ENCODE results near the gene PIP5K1B.

Gene PIP5K1B

GRCh38 chr9:68708513-68708912, 3.5 kb downstream of the PIP5K1B start:
- no peak for DNase-seq

DNA sequence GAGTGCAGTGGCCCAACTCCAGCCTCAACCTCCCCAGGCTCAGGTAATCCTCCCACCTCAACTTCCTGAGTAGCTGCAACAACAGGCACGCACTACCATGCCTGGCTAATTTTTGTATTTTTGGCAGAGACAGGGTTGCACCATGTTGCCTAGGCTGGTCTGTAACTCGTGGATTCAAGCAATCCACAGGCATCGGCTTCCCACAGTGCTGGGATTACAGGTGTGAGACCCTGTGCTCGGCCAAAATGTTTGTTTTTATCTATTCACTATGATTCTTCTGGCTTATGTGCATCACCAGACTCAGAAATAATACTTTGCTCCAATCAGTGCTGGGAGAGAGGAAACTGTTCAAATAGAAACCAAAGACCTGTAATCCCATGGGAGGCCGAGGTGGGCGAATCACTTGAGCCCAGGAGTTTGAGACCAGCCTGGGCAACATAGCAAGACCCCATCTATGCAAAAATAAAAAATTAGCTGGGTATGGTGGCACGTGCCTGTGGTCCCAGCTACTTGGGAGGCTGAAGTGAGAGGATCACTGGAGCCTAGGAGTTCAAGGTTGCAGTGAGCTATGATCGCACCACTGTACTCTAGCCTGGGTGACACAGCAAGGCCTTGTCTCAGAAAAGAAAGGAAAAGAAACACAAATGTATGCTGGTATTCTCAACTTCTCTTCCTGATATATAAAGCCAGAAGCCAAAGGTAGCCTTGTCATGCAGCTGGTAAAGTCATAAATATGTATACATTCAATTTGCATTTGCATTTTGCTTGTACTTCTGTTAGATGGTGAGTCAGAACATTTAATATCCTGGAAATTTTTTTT, 4.5 kb downstream of the PIP5K1B start:
- DNase-seq: no peak

DNA sequence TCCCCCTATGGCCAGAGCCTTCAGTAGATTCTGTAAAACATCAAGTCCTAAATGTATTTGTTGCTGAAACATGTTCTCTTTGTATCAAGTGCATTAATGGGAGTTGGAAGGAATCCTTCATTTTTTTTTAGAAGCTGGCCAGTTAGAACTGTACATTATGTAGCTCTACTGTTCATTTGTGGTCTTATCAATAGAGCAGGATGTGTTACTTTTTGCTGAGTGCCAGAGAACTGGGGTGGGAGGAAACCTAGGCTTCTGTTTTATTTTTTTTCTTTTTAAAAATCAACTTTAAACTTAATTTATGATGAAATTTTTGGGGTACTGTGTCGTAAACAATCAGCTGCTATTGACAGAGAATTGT, 5.1 kb downstream of the PIP5K1B start:
- no peak for DNase-seq

GRCh38 chr9:68711281-68711680, 6.2 kb downstream of the PIP5K1B start:
- no peak for DNase-seq

- no peak for DNase-seq
Observed at GRCh38 chr9:68711932-68712331, 6.9 kb downstream of the PIP5K1B start.

DNA sequence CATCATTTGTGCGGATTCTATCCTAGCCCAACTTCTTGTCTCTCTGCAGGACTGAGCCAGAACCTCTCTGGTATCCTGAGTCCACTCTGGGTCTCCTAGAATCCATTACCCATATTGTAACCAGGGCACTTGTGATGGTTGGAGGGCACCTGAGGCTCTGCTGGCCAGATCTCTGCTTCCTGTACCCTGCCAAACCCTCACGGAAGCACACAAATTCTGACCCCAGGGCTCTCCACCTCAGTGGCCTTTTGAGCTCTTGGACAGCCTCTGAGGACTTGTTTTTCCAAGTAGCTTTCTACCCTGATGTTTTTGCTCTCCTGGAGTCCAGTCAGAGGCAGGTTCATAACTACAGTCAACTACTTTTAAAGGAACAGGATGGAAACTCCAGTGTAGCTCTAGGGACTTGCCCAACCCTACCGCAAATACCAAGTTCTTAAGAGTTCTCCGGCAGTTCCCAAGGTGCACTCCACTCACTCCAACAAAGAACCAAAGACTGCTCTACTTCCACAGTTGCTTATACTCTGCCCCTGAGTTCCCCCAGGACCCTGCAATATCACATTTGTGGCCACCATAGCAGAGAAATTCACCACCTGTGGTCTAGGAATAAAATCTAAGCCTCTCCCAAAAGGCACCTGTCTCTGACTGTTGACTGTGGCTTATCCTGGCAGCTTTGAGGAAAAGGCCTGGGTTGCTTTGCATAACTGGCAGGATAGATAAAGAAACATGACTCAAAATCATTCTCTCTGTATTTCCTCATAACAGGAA, 9.6 kb downstream of the PIP5K1B start:
- no peak for DNase-seq

DNA sequence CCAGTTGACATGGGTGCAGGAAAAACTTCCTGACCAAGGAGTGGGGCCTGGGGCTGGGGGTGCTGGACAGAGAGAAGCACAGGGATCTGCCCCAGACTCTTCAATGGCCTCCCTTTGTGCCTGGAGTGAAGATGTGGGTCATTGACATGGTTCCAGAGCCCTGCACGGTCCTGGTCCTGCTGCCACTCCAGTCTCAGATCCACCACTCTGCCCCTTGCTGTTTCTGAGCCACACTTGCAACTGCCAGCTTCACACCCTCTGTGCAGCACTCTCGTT, 10.1 kb downstream of the PIP5K1B start:
- DNase-seq: no peak

- no peak for DNase-seq
Observed at GRCh38 chr9:68717552-68718443, 12.8 kb downstream of the PIP5K1B start.

DNA sequence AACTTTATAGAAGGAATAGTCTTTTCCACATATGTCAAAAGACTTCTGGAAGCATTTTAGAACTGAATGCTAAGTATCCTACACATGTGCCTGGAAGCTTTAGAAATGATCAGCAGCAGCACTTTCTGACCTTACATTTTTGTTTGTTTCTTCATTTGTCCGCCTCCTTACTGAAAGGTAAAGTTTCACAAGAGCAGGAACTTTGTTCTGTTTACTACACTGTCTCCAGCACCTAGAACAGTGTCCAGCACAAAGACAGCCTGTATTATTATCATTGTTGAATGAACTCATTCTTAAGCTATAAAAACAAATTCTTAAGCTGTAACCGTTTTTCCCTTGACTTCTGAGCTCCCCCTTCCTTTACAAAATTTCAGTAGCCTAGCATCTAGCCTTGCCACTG, 14.8 kb downstream of the PIP5K1B start:
- DNase-seq: no peak

GRCh38 chr9:68720656-68721313, 15.7 kb downstream of the PIP5K1B start:
- DNase-seq: no peak

GRCh38 chr9:68721666-68722330, 16.8 kb downstream of the PIP5K1B start:
- no peak for DNase-seq

DNA sequence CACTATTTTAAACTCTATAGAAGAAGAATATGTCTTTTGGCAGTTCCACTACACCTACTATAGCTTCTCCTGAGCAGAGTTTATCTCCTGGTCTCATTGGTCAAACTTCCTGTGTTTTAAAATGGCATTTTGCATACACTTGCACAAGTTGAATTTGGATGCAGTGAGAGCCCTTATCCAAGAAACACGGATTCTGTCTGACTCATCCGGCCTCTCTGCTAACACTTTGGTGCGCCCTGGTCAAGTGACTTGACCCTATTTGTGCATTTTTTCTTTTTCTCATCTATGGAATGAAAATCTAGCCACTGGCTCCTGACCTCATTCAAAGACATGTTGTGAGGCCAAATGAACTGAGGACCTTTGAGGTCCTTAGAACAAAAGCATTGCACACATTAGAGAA, 20.0 kb downstream of the PIP5K1B start:
- DNase-seq: no peak

DNA sequence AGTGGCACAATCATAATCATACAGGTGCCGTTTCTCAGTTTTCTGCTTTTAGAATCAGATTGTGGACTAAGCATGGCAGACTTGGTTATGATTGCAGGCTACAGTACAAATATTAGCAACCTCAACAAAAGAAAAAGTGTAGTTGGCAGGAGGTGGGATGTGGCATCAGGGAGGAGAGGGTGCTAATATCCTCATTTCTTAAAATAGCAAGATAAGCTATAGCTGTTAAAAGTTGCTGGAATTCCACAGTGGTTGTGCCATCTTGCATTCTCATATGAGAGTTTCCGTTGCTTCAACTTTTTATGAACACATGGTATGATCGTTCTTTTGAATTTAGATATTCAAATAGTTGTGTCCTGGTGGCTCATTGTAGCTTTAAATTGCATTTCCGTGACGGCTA, 21.4 kb downstream of the PIP5K1B start:
- no peak for DNase-seq

DNA sequence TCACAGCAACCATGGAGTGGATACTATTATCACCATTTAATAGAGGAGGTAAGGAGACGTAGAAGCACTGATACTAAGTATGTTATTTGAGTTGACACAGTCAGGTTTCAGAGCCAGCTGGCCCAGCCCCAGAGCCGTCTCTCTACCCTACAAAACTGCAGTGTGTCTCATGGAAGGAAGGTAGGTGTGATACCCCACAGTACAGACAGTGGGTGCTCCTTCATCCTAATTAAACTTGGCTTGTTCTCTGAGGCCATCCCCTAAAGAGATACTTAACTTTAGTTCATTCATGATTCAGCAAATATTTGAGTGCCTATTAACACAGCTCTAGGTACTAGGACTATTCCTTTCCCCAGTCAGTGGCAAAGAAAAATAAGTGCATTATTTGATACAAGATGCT, 22.6 kb downstream of the PIP5K1B start:
- DNase-seq: no peak

DNA sequence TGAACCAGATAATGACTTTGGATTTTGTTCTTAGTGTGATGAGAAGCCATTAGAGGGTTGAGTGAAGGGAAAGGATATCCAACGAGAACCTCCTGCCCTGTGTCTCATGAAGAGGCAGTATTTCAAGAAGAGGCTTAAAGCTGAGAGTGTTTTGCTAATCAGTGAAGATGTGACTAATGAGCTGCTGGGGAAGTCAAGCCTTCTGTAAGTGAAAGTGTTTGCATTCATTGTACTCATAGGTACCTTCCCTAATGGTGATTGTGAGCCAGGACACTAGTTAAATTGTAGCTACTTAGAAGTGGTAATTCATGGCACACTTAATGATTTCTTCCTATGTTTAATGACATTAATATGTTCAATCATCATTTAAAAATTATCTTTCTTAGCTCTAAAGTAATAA, 23.7 kb downstream of the PIP5K1B start:
- no peak for DNase-seq

DNA sequence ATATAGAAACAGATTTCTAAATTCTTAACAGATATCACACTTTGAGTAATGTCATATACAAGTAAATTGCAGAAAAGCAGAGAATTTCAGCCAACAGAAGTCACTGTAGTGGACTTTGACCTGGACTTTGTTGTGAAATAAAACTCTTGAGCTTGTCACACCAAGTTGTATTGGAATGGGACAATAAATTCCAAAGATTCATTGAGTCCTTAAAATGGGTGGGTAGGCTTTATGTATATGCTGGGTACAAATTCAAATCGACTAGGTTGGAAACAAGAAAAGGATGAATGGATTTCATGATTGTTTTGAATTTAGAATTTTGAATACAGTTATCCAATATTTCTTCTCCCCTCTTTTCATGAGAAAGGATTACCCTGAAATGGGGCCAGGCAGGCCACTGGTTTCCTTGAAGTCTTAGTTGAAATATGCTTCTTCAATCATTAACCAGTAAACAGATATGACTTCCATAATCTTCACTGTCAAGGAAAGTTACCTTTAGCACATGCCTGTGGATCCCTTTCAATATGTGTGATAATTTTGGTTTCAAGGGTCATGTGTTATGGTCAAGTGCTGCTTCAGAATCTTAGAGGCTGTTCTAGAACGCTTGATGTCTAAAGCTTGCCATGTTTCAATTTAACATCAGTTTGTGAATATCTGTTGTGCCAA, 25.7 kb downstream of the PIP5K1B start:
- no peak for DNase-seq

- no peak for DNase-seq
Observed at GRCh38 chr9:68731857-68732256, 26.8 kb downstream of the PIP5K1B start.

DNA sequence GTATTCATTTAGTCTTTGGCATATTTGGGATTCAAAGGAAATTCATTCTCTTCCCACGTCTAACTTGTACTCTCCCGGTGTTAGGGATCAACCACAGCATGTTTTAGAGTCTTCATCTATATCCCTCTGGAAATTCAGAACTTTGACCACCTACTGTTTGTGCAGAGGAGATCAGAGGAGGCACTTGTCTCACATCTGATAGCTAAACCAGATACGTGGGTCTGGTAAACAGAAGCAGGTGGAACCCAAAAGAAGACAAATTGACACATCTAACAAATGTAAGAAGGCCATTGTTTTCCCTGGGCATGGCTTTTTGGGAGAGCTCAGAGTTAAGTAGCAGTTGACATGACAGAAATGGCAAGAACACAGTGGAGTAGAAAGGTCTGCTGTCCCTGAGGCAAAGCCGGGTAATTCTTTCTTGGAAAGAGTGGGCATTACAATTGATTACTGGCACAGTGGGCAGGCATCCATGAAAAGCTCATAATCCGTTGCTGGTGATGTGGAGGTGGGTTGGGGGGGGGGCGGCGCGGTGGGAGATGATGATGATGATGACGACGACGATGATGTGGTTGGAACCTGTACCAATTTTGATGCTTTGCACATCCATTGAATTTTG, 27.5 kb downstream of the PIP5K1B start:
- no peak for DNase-seq

DNA sequence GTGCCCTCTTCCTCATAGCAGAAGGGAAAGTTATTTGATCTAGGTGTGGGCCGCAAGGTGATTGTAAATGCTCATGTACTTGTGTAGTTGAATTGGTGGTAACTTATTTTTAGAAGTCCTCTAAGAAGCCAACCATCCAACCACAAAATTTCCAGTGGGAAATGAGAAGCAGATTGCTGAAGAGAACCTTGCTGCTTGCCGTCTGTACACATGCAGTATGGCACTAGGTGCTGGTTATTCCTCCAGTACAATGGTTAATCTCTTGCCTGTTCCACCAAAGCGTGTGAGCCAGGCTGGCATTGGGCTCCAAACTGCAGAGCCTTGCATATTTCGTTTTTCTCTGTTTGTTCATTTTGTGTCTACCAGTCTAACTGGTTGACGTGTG, 28.0 kb downstream of the PIP5K1B start:
- DNase-seq: no peak

- DNase-seq: no peak
Observed at GRCh38 chr9:68738358-68738757, 33.3 kb downstream of the PIP5K1B start.

DNA sequence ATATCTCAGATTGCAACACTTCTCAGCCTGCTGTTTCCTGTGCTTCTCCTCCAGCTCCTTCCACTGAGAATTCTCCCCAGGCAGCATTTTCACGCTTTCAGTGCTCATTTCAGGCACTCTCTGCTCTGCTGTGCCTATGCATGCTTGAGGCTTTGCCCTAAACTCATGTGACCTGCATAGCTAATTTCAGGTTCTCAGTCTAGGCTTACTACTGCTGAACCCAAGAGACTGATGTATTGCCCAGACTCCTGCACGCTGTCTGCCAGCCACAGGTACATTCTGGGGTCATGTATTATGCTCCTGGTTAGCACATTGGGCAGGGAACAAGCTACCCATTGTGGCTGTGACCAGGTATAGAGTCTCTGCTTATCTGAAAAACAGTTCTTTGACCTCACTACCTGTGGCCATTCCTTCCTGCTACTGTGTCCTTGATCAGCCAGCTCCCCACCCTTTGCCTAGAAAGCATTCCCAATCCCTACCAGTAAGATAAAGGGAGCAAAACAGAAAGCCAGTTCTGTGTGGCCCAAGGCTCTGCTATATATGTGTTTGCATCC, 34.7 kb downstream of the PIP5K1B start:
- no peak for DNase-seq

Data from fibroblast of skin of abdomen (primary cell).